HFF-Myc (cell line): Measurements from ENCODE around the gene GNB1.

ENCODE experiments used
- DNase-seq: peaks from one replicate; pipeline ENCODE4 v3.0.0-alpha.2; 2011; ENCODE audit warnings: low read depth; ENCODE audit errors: extremely low read depth
- H3K4me3 ChIP-seq: replicated peaks from 2 replicates; pipeline ENCODE4 v1.5.1; 2011; ENCODE audit warnings: low read depth, mild to moderate bottlenecking, control low read depth, low read length
- TF ChIP-seq, protein P1 (sequence below): IDR thresholded peaks from 2 replicates; pipeline ENCODE4 v1.5.1; 2012; ENCODE audit warnings: mild to moderate bottlenecking, low read depth, low read length, control low read depth; ENCODE audit errors: missing control alignments

The GNB1 gene

DNA sequence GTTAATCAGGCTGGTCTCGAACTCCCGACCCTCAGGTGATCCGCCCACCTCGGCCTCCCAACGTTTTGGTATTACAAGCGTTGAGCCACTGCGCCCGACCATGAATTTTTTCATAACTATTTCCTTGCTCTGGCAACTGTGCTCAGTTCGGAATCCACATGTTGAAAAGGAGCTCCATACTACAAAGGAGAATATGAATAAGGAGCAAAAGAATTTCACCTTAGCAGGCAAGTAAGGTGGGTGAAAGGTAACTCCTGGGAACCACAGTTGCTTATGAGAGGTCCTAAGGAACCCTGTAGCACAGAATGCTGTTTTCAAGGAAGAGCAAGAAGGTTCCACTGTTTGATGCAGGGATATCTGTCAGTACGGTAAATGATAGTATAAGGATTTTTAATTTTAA lies 82.7 kb downstream of the GNB1 start:
- DNase-seq = no peak
- TF ChIP-seq, protein P1, sequence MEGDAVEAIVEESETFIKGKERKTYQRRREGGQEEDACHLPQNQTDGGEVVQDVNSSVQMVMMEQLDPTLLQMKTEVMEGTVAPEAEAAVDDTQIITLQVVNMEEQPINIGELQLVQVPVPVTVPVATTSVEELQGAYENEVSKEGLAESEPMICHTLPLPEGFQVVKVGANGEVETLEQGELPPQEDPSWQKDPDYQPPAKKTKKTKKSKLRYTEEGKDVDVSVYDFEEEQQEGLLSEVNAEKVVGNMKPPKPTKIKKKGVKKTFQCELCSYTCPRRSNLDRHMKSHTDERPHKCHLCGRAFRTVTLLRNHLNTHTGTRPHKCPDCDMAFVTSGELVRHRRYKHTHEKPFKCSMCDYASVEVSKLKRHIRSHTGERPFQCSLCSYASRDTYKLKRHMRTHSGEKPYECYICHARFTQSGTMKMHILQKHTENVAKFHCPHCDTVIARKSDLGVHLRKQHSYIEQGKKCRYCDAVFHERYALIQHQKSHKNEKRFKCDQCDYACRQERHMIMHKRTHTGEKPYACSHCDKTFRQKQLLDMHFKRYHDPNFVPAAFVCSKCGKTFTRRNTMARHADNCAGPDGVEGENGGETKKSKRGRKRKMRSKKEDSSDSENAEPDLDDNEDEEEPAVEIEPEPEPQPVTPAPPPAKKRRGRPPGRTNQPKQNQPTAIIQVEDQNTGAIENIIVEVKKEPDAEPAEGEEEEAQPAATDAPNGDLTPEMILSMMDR = no peak
- no peak overlapping the region for H3K4me3 ChIP-seq

DNA sequence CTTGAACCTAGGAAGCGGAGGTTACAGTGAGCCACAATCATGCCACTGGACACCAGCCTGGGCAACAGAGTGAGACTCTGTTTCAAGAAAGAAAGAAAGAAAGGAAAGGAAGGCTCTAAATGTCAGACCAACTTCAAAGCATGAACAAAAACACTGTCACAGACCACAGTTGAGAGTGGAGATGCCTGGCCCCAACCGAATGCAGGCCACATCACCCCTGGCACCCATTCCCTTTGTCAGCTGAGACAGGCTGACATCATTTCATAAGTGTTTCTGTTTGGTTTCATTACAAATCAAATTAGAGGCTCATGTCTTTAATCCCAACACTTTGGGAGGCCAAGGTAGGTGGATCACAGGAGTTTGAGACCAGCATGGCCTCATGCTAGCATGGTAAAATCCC lies 84.0 kb downstream of the GNB1 start:
- TF ChIP-seq, protein P1 = no peak

GRCh38 chr1:1804301-1804700 lies 86.6 kb downstream of the GNB1 start:
- TF ChIP-seq, protein P1 = no peak
- no peak overlapping the region for H3K4me3 ChIP-seq
- DNase-seq = no peak

More for the DNA sequence above, 84.0 kb downstream of the GNB1 start:
- no peak overlapping the region for H3K4me3 ChIP-seq
- DNase-seq = no peak

GRCh38 chr1:1802871-1803270 lies 88.0 kb downstream of the GNB1 start:
- no peak for DNase-seq
- TF ChIP-seq, protein P1 = no peak
- H3K4me3 ChIP-seq = no peak overlapping the region

DNA sequence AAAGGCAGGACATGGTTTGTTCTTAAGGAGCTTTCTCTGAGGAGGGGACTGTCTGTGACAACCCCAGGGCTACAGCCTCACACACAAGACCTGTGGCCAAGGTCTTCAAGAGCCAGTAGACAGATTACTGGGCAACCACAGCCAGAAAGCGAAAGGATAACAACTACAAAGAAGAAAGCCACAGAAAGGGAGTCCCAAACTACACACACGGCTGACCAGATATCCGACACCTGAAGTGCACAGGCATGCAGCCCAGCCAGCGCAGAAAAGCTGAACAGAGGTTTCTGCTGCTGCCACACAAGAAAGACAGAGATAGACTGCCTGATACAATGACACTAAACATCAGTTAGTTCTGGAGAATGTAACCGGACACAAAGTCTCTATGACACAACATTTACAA lies 91.2 kb downstream of the GNB1 start:
- TF ChIP-seq, protein P1 = no peak
- no peak overlapping the region for H3K4me3 ChIP-seq
- DNase-seq = no peak

GRCh38 chr1:1797731-1798341 lies 93.1 kb downstream of the GNB1 start:
- TF ChIP-seq, protein P1 = no peak
- DNase-seq = no peak
- no peak overlapping the region for H3K4me3 ChIP-seq

GRCh38 chr1:1796466-1796865 lies 94.4 kb downstream of the GNB1 start:
- TF ChIP-seq, protein P1 = no peak

More at GRCh38 chr1:1796466-1796865, 94.4 kb downstream of the GNB1 start:
- DNase-seq = no peak
- H3K4me3 ChIP-seq = no peak overlapping the region
